Measurements from ENCODE around the gene RNF212. TPM values are rescaled to one million over a fixed set of nuclear protein-coding genes. Genes with fewer than 3 reads are reported as not detected.

The RNF212 gene
- total and polyA plus RNA-seq, 4 donors, result 3.5 to 8.8 (median 5.3) TPM

- Histone ChIP-seq H3K9me3 (ENCODE audit: control insufficient read depth in 4 of 4, insufficient read depth in 3 of 4, low read length in 3 of 4) (no peaks in the 10 kb centered on the region), H3K27me3 (ENCODE audit: control insufficient read depth in 3 of 3, insufficient read depth in 3 of 3, low read length in 2 of 3) (peaks cover 0 to 7% (median 0%) of the 10 kb centered on the region in 3 donors), H3K4me3 (no peak overlapping the region), H3K27ac (ENCODE audit: low read depth in 1 of 2, low read length in 1 of 2) (no peak overlapping the region), H3K9ac (ENCODE audit: insufficient read depth in 1 of 2, low read length in 2 of 2) (no peak overlapping the region), H3K4me1 (ENCODE audit: control insufficient read depth in 5 of 5, insufficient read depth in 5 of 5, low read length in 5 of 5) (peaks cover 0 to 4% (median 0%) of the 10 kb centered on the region in 5 donors), H3K36me3 (ENCODE audit: control insufficient read depth in 4 of 4, insufficient read depth in 4 of 4, low read length in 4 of 4) (no peaks in the 10 kb centered on the region)
- DNase-seq, result no peak
- no peak for ATAC-seq (ENCODE audit: insufficient read depth, low FRiP score)
- WGBS, 2 donors, result 94 to 95% methylated on average over 5 of the region's 5 CpGs
- no peak for TF ChIP-seq CTCF (IDR thresholded peaks at IDR 0.05; ENCODE audit: control extremely low read depth, extremely low read depth)
These were observed 34.9 kb downstream of the RNF212 start for GRCh38 chr4:1078490-1078889.

DNA sequence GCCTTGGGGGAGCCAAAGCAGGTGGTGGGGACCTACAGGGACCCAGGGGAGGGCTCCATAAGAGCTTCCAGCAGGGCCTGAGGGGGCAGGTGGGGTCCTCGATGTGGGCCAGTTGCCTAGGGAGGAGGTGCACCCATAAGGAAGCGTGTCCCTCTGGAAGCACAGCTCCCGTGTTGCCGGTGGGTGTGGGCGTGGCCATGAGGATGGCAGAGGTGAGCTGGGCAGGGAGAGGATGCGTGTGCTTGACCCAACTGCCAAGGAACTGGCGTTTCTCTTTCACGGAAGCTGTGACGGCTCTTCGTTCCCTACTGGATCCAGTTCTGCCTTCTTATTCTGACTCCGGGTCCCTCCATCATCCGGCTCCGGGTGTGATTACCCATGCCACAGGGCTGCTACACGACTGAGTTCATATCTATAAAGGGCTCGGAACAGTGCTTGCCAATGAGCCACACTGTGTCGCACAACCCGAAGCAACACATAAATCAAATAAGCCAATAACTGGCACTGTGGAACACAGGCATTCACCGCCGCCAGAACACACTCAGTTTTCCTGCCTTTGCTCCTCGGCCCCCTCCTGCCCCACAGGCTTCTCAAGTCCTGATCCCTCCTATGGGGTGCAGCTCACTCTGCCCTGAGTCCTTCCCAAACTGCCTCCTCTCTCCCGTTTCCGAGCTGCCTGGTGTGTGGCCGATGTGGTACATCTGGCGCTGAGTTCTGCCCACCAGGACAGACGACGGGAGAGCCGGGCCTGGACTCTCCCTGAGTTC lies 35.5 kb downstream of the RNF212 start:
- peak in 1 of 3 donors; percentile 30 for DNase-seq
- no peak overlapping the region for H3K9ac ChIP-seq (ENCODE audit: insufficient read depth in 1 of 2, low read length in 2 of 2)

GRCh38 chr4:1075809-1076699 lies 37.3 kb downstream of the RNF212 start:
- Histone ChIP-seq H3K27me3 (ENCODE audit: control insufficient read depth in 3 of 3, insufficient read depth in 3 of 3, low read length in 2 of 3) (peaks cover 0 to 3% (median 3%) of the 10 kb centered on the region in 3 donors), H3K9ac (ENCODE audit: insufficient read depth in 1 of 2, low read length in 2 of 2) (no peak overlapping the region), H3K36me3 (ENCODE audit: control insufficient read depth in 4 of 4, insufficient read depth in 4 of 4, low read length in 4 of 4) (no peaks in the 10 kb centered on the region), H3K4me3 (no peak overlapping the region), H3K9me3 (ENCODE audit: control insufficient read depth in 4 of 4, insufficient read depth in 3 of 4, low read length in 3 of 4) (no peaks in the 10 kb centered on the region), H3K4me1 (ENCODE audit: control insufficient read depth in 5 of 5, insufficient read depth in 5 of 5, low read length in 5 of 5) (peaks cover 0 to 2% (median 0%) of the 10 kb centered on the region in 5 donors), H3K27ac (ENCODE audit: low read depth in 1 of 2, low read length in 1 of 2) (no peak overlapping the region)
- DNase-seq, result no peak
- WGBS, 2 donors, result 75 to 79% methylated on average over 11 of the region's 11 CpGs
- ATAC-seq (ENCODE audit: insufficient read depth, low FRiP score), result no peak
- no peak for TF ChIP-seq CTCF (IDR thresholded peaks at IDR 0.05; ENCODE audit: control extremely low read depth, extremely low read depth)

More for the DNA sequence above, 35.5 kb downstream of the RNF212 start:
- ATAC-seq (ENCODE audit: insufficient read depth, low FRiP score), result no peak
- Histone ChIP-seq H3K4me3 (no peak overlapping the region), H3K4me1 (ENCODE audit: control insufficient read depth in 5 of 5, insufficient read depth in 5 of 5, low read length in 5 of 5) (peaks cover 0 to 4% (median 0%) of the 10 kb centered on the region in 5 donors), H3K27ac (ENCODE audit: low read depth in 1 of 2, low read length in 1 of 2) (no peak overlapping the region), H3K9me3 (ENCODE audit: control insufficient read depth in 4 of 4, insufficient read depth in 3 of 4, low read length in 3 of 4) (no peaks in the 10 kb centered on the region), H3K36me3 (ENCODE audit: control insufficient read depth in 4 of 4, insufficient read depth in 4 of 4, low read length in 4 of 4) (no peaks in the 10 kb centered on the region), H3K27me3 (ENCODE audit: control insufficient read depth in 3 of 3, insufficient read depth in 3 of 3, low read length in 2 of 3) (peaks cover 0 to 7% (median 0%) of the 10 kb centered on the region in 3 donors)
- 85 to 87% methylated on average over 27 of the region's 27 CpGs for WGBS, 2 donors
- no peak for TF ChIP-seq CTCF (IDR thresholded peaks at IDR 0.05; ENCODE audit: control extremely low read depth, extremely low read depth)

All from lung (tissue), 12 donors.